NB4 (cell line): Measurements from ENCODE around the gene MTFP1.

Experiments used
- DNase-seq: peaks from one replicate; pipeline ENCODE4 v3.0.0; 2010; ENCODE audit warnings: low read depth
- H3K4me3 ChIP-seq: one replicate; pipeline ENCODE4 v1.5.1; 2011; ENCODE audit warnings: mild to moderate bottlenecking, low read depth, low read length, moderate library complexity
- MYC ChIP-seq: IDR thresholded peaks from 2 replicates; pipeline ENCODE4 v1.6.1; 2011; ENCODE audit warnings: low read depth, low read length
- POLR2A ChIP-seq: IDR thresholded peaks from 2 replicates; pipeline ENCODE4 v1.6.1; 2011; ENCODE audit warnings: mild to moderate bottlenecking; ENCODE audit not compliant: insufficient read length; ENCODE audit errors: extremely low read depth
- TF ChIP-seq, protein P1 (sequence below): IDR thresholded peaks from 2 replicates; pipeline ENCODE4 v1.6.1; 2011; ENCODE audit warnings: low read depth, low read length
- TF ChIP-seq, protein P2 (sequence below): IDR thresholded peaks from one replicate; pipeline ENCODE4 v1.5.1; 2012; ENCODE audit warnings: low read depth, low read length

The MTFP1 gene

DNA sequence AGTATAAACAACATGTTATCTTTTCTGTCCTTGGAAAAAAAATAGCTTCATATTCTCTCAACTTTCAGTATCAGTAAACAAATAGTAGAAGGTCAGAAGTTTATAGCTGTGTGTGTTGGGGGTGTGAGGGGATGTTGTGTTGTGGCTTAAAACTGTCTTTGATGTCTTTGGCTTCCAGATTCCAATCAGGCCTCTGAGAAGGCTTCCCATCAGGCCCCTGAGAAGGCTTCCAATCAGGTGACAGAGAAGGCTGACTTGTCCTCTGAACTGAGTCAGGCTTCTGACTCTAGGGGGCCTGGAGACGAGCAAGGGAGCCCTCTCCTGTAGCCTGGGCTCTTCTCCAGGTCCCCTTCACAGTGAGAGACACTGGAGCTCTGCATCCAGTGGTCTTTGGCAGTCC lies 9.3 kb downstream of the MTFP1 start:
- H3K4me3 ChIP-seq = no peak overlapping the region
- TF ChIP-seq, protein P1, sequence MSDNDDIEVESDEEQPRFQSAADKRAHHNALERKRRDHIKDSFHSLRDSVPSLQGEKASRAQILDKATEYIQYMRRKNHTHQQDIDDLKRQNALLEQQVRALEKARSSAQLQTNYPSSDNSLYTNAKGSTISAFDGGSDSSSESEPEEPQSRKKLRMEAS = no peak
- TF ChIP-seq, protein P2, sequence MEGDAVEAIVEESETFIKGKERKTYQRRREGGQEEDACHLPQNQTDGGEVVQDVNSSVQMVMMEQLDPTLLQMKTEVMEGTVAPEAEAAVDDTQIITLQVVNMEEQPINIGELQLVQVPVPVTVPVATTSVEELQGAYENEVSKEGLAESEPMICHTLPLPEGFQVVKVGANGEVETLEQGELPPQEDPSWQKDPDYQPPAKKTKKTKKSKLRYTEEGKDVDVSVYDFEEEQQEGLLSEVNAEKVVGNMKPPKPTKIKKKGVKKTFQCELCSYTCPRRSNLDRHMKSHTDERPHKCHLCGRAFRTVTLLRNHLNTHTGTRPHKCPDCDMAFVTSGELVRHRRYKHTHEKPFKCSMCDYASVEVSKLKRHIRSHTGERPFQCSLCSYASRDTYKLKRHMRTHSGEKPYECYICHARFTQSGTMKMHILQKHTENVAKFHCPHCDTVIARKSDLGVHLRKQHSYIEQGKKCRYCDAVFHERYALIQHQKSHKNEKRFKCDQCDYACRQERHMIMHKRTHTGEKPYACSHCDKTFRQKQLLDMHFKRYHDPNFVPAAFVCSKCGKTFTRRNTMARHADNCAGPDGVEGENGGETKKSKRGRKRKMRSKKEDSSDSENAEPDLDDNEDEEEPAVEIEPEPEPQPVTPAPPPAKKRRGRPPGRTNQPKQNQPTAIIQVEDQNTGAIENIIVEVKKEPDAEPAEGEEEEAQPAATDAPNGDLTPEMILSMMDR = no peak
- TF ChIP-seq POLR2A (no peak), MYC (no peak)

DNA sequence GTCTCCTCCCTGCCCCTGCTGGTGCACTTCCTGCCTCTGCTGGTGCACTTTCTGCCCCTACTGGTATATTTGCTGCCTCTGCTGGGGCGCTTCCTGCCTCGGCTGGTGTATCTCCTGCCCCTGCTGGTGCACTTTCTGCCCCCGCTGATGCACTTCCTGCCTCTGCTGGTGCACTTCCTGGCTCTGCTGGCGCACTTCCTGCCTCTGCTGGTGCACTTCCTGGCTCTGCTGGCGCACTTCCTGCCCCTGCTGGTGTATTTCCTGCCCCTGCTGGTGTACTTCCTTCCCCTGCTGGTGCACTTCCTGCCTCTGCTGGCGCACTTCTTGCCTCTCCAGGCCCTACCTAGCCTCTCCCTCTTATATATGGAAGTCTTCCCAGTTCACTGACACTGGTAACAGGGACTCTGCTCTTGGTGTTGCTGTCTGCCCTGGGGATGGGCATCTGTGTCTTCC lies 10.1 kb downstream of the MTFP1 start:
- H3K4me3 ChIP-seq = no peak overlapping the region
- DNase-seq = no peak
- TF ChIP-seq POLR2A (no peak), MYC (no peak)
- TF ChIP-seq, protein P1 = no peak
- TF ChIP-seq, protein P2 = no peak

More for the DNA sequence above, 9.3 kb downstream of the MTFP1 start:
- DNase-seq = no peak

DNA sequence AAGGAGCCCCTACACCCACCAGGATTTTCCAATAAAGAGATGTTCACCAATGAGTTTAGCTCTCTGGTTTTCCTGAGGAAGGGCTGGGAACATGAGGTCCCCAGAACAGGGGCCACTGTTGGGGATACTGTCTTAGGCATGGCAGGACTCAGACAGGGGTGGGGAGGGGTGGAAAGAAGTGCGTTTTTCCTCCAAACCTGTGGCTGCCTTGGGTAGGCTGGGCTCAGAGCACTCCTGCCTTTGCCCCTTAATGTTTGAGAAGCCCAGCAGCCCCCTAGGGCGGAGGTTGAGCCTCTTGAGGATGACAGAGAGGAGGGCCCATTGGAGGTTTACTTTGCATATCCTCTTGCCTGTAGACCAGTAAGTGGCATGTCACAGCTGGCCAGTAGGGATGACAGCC lies 10.6 kb downstream of the MTFP1 start:
- TF ChIP-seq, protein P1 = no peak
- TF ChIP-seq, protein P2 = no peak
- TF ChIP-seq MYC (no peak), POLR2A (no peak)
- H3K4me3 ChIP-seq = no peak overlapping the region
- no peak for DNase-seq

DNA sequence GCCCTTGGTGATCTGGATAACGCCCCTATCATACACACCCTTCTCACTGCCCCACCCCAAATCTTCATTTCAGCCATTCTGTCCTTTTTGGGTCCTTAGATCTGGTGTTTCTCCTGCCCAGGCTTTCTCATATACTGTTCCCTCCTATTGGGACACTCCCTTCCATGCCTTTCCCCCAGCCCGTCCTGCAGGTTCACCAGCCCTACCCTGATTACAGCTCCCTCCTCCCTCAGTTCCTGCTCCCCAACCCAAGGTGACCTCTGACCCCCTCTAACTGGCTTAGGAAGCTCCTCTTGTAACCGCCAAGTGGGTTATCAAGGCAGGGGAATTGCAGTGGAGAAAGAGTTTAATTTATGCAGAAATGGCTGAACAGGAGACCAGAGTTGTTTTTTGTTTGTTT lies 13.0 kb downstream of the MTFP1 start:
- DNase-seq = no peak
- TF ChIP-seq POLR2A (no peak), MYC (no peak)
- TF ChIP-seq, protein P1 = no peak
- TF ChIP-seq, protein P2 = no peak

DNA sequence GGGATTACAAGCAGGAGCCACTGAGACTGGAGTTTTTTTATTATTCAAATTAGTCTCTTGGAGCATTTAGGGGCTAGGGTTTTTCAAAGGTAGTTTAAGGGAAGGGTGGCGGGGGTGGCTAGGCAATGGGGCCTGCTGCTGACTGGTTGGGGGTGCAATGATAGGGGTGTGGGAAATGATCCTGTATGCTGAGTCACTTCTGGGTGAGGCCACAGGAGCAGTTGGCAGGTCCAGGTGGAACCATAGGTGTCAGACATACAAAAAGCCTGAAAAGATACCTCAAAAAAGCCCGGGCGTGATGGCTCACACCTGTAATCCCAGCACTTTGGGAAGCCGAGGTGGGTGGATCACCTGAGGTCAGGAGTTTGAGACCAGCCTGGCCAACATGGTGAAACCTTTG lies 13.7 kb downstream of the MTFP1 start:
- no peak overlapping the region for H3K4me3 ChIP-seq
- TF ChIP-seq MYC (no peak), POLR2A (no peak)
- TF ChIP-seq, protein P2 = no peak
- TF ChIP-seq, protein P1 = no peak

More for the DNA sequence above, 13.0 kb downstream of the MTFP1 start:
- H3K4me3 ChIP-seq = no peak overlapping the region

DNA sequence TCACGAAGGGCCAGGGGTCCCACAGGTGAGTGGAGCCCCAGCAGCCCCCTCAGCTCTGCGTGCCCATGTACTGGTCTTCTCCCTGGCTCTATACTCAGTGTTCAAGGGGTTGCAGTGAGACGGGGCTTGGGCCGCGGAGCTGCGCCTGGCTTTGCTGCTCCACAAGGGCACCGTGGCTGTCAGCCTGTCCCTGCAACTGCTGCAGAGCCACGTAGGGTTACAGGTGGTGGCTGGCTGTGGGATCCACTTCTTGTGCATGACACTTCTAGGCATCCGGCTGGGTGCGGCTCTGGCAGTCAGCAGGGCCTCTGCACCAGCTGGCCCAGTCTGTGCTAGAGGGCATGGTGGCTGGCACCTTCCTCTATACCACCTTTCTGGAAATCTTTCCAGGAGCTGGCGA lies 14.3 kb downstream of the MTFP1 start:
- TF ChIP-seq POLR2A (no peak), MYC (no peak)
- TF ChIP-seq, protein P2 = no peak
- TF ChIP-seq, protein P1 = no peak
- no peak for DNase-seq
- no peak overlapping the region for H3K4me3 ChIP-seq

More for the DNA sequence above, 13.7 kb downstream of the MTFP1 start:
- no peak for DNase-seq
